Kidney (tissue), 14 donors: ENCODE results near the gene AURKB. TPM values are rescaled to one million over a fixed set of nuclear protein-coding genes. Genes with fewer than 3 reads are reported as not detected.
"Not testable (repeated sequence)": the region's sequence is repeated elsewhere in the genome, so short reads cannot be mapped to it uniquely, and the experiment has no call there.

Source experiments
- DNase-seq, 5 donors: peaks; one replicate each; pipeline ENCODE4 v3.0.0-alpha.2; 2013 to 2020
- FAIRE-seq: peaks from 2 replicates; lab custom pipeline; 2012; peaks lifted over from hg19 to GRCh38; lab: Jason Lieb, UNC
- H3K27ac ChIP-seq, 2 donors: one replicate each; pipeline ENCODE4 v1.7.0; 2013; ENCODE audit warnings: low read depth in 2 of 2, low read length in 2 of 2, inconsistent platforms in 1 of 2
- H3K27me3 ChIP-seq: one replicate; pipeline ENCODE4 v1.7.1; 2013; ENCODE audit warnings: low read length, inconsistent platforms; ENCODE audit not compliant: control insufficient read depth, insufficient read depth
- H3K36me3 ChIP-seq, 3 donors: one replicate each; pipeline versions ENCODE4 v1.7.0 to v1.7.1; 2013; ENCODE audit warnings: low read length in 3 of 3, control low read depth in 1 of 3, inconsistent platforms in 1 of 3; ENCODE audit not compliant: insufficient read depth in 3 of 3, control insufficient read depth in 2 of 3
- H3K4me1 ChIP-seq, 3 donors: one replicate each; pipeline versions ENCODE4 v1.7.0 to v1.7.1; 2013; ENCODE audit warnings: low read length in 3 of 3, inconsistent platforms in 1 of 3, low read depth in 1 of 3; ENCODE audit not compliant: control insufficient read depth in 2 of 3, insufficient read depth in 2 of 3
- H3K4me3 ChIP-seq, 3 donors: one replicate each; pipeline versions ENCODE4 v1.7.0 to v1.8.1; 2013; ENCODE audit warnings: low read length in 3 of 3, control low read depth in 1 of 3, inconsistent platforms in 1 of 3
- H3K9ac ChIP-seq, 3 donors: one replicate each; pipeline versions ENCODE4 v1.7.0 to v1.7.1; 2013; ENCODE audit warnings: low read length in 3 of 3, control low read depth in 1 of 3, inconsistent platforms in 1 of 3
- H3K9me3 ChIP-seq, 3 donors: one replicate each; pipeline versions ENCODE4 v1.7.0 to v1.7.1; 2013; ENCODE audit warnings: low read length in 3 of 3, control low read depth in 1 of 3, inconsistent platforms in 1 of 3; ENCODE audit not compliant: control insufficient read depth in 2 of 3, insufficient read depth in 1 of 3
- CTCF ChIP-seq: IDR thresholded peaks from 3 replicates; pipeline ENCODE4 v1.5.1; 2012; ENCODE audit warnings: mild to moderate bottlenecking, moderate library complexity, borderline replicate concordance; ENCODE audit not compliant: insufficient read depth; ENCODE audit errors: extremely low read depth
- intact Hi-C: fragments of 100-400 bp; cut with DNase I; formaldehyde crosslinking; loops from one replicate; pipeline ENCODE4 v1.11.1; 2022
- polyA plus RNA-seq: library from polyadenylated mRNA; stranded (reverse); fragments of 350-450 nt; fragmentation: Illumina TruSeq; extraction: RNeasy Lipid Tissue Mini Kit (QIAGEN cat#74804); gene quantifications from one replicate; pipeline ENCODE4 v1.2.3, GENCODE V29; 2014; ENCODE audit warnings: low read depth, low replicate concordance; ENCODE audit not compliant: insufficient read depth
- total RNA-seq: library from RNA; stranded (reverse); fragmentation: NEBNext Ultra II Directional; extraction: Animal tissue kit (Norgen Biotek cat#: 25700); gene quantifications from one replicate; pipeline ENCODE4 v1.2.1, GENCODE V29; 2021
- donor health status: control.
- donor health status: control.
- donor health status: control.
- donor health status: control.
- donor health status: control.
- donor health status: DM: yes; HTN: yes; CAD: no.
- donor health status: Normal renal cell carcinoma (clear cell type).

The AURKB gene
- total and polyA plus RNA-seq, 2 donors from 2014 or later: 0.43 to 2.8 TPM

DNA sequence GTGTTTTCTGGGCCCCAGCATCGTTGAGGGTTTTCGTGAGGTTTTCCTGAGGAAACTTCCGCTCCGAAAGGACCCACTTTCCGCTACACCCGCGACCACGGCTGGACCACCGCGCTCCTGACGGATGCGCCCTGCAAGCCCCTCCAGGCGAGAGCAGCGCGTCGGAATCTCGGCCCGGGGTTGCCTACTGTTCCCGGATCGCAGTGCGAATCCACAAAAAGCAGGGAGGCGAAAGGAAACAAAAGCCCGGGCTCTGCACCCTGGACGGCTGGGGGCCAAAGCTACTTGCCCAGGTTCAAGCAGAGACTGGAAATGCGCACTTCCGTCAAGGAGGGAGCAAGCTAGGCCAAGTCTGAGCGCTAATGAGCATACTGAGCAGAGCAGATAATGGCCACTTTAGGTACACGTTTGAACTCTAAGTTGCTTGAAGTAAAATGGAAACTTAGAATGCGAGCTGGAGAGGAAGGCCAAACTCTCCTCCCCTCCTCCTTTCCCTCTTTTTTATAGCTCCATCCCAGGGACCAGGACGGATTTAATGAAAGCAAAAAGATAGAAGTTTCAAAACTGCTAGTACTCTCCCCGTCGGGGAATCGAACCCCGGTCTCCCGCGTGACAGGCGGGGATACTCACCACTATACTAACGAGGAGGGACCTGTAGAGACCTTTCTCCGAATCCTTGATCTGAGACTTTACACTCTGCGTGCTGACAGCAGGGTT is 11.4 kb upstream of the AURKB start:
- Histone ChIP-seq H3K9me3 (no peaks in the 10 kb centered on the region), H3K4me3 (peak overlapping the region; percentile 79 to 90 (median 81)), H3K4me1 (peaks cover 0 to 10% (median 5%) of the 10 kb centered on the region in 3 donors), H3K27me3 (no peaks in the 10 kb centered on the region), H3K36me3 (no peaks in the 10 kb centered on the region), H3K27ac (peak overlapping the region; percentile 95 to 98), H3K9ac (peak overlapping the region; percentile 79 to 99 (median 94))
- peak; percentile 93 to 98 (median 96) for DNase-seq
- intact Hi-C loops: no loop called here
- TF ChIP-seq CTCF: no peak
- no peak for FAIRE-seq

GRCh38 chr17:8220783-8221662 is 10.6 kb upstream of the AURKB start:
- peak; percentile 93 to 99 (median 97) for DNase-seq
- H3K36me3 ChIP-seq: no peaks in the 10 kb centered on the region
- peak overlapping the region; percentile 95 to 98 for H3K27ac ChIP-seq
- no peaks in the 10 kb centered on the region for H3K27me3 ChIP-seq
- H3K9me3 ChIP-seq: no peaks in the 10 kb centered on the region
- FAIRE-seq: no peak
- H3K4me3 ChIP-seq: peak overlapping the region; percentile 79 to 90 (median 81)
- intact Hi-C loops: no loop called here
- H3K9ac ChIP-seq: peak overlapping the region; percentile 76 to 99 (median 79)
- TF ChIP-seq CTCF: no peak
- peaks cover 0 to 10% (median 5%) of the 10 kb centered on the region in 3 donors for H3K4me1 ChIP-seq

DNA sequence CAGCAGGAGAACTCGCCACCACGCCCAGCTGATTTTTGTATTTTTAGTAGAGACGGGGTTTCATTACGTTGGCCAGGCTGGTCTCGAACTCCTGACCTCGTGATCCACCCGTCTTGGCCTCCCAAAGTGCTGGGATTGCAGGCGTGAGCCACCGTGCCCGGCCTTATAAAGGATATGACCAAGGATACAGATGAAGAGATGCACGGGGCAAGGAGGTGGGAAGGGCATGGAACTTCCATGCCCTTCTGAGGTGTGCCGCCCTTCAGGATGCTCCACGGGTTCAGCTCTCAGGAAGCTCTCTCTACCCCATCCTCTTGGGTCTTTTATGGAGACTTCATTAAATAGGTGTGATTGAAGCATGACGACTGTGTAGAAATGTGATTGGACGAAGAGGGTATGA is 3.6 kb upstream of the AURKB start:
- H3K36me3 ChIP-seq, H3K27ac ChIP-seq, H3K9ac ChIP-seq, DNase-seq, FAIRE-seq, H3K27me3 ChIP-seq, H3K9me3 ChIP-seq, intact Hi-C loops, H3K4me3 ChIP-seq, H3K4me1 ChIP-seq: not testable (repeated sequence)
